ENCODE data around the gene EIF4E2.

EIF4E2 gene

DNA sequence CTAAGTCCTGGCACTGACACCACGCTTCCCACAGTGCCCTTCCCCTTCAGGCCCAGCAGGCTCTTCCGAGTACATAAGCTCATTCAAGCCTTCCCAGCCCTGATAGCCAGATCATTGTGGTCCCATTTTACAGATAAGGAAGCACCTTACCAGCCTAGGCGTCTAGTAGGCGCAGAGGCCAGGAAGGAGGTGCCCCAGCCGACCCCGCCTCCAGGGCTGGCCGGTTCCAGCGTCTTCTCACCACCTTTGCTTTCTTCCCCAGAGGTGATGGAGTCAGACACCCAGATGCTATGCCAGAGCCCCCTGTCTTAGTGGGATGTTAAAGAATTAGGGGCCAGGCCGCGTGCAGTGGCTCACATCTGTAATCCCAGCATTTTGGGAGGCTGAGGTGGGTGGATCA lies 54.0 kb downstream of the EIF4E2 start:
- no peak for DNase-seq

DNA sequence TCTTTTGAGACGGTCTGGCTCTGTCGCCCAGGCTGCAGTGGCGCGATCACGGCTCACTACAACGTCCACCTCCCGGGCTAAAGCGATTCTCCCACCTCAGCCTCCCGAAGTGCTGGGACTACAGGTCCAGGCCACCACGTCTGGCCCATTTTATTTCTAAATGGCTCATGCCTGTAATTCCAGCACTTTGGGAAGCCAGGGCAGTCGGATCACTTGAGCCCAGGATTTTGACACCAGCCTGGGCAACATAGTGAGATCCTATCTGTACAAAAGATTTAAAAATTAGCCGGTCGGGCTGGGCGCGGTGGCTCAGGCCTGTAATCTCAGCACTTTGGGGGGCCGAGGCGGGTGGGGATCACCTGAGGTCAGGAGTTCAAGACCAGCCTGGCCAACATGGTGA lies 56.5 kb downstream of the EIF4E2 start:
- no peak for DNase-seq

DNA sequence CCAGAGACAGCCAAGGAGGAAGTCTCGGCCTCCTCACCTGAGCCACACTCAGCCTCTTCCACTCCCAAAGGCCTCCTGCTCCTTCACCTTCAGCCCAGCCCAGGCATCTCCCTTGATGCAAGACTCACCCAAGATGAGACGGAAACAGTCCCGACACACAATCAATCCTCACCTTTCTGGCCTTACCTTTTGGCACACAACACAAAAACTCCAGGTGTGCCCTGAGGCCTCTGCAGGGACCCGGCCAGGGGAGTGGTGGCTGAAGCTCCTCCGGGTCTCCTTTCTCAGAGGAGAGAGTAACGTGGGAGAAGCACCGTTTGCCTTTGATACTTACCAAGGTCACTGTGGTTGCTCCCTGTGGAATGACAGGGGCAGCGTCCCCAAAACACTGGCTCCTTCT lies 59.1 kb downstream of the EIF4E2 start:
- no peak for DNase-seq

DNA sequence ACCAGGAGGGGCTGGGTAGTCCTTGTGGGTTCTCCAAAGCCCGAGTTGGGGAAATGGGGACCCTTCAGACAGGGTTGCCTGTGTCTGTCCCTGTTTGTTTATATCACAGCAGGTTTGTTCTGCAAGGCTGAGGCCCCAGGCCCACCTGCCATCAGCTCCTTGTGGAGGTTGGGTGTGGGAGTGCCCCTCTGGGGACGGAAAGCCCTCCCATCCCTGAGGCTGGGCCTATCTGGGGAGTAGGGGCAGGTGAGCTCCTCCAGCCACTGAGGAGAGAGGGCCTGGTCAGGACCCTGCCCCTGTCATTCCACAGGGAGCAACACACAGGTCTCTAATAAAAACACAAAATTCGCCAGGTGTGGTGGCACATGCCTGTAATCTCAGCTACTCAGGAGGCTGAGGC lies 59.6 kb downstream of the EIF4E2 start:
- DNase-seq = no peak

DNA sequence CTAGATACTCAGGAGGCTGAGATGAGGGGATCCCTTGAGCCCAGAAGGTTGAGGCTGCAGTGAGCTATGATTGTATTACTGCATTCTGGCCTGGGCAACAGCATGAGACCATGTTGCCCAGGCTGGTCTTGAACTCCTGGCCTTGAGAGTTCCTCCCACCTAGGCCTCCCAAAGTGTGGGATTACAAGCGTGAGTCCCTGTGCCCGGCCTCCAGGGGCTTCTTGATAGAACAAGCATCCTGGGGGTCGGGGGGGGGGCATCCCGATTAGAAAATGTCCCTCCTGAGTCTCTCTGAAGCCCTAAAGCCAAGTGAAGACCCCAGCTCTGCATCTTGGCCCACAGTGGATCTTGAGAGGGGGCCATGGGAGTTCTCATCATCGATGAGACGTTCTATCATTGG lies 60.6 kb downstream of the EIF4E2 start:
- no peak for DNase-seq

DNA sequence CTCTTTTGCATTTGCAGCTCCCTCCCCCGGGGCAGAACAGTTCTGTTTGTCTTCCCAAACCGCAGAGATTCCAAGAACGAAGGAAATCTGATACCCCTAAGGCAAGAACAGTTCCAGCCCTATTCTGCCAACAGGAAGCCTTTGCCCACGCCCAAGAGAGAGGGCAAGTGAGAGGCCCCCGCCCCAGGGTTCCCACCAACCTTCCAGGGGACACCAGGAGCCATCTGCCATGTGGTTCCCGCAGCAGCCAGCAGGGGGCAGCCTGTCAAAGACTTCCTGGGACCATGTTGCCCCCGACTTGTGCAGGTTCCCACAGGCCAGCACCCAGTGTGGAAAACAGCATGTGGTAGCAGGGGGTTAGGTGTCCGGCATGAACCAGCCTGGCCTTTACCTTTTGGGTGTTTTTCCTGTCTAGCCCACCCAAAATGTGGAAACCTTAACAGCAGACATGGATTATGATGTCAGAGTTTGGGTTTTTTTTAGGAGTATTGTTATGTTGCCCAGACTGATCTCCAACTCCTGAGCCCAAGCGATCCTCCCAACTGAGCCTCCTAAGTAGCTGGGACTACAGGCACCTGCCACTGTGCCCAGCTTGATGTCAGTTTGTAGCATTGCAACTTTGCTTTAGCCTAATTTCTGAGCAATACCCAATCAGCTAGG lies 61.2 kb downstream of the EIF4E2 start:
- DNase-seq = peak; percentile 50 to 63

DNA sequence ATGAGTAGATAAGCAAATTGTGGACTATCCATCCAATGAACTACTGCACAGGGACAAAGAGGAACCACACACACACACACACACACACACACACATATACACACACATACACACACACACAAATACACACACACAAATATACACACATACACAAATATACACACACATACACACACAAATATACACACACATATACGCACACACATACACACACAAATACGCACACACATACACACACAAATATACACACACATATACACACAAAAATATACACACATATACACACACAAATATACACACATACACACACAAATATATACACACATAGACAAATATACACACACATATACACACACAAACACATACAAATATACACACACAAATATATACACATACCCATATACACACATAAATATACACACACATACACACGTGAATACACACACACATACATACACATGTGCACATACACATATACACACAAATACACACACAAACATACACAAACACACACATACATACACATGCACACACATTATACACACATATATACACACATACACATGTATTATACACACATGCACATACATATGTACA lies 63.1 kb downstream of the EIF4E2 start:
- DNase-seq = no peak

DNA sequence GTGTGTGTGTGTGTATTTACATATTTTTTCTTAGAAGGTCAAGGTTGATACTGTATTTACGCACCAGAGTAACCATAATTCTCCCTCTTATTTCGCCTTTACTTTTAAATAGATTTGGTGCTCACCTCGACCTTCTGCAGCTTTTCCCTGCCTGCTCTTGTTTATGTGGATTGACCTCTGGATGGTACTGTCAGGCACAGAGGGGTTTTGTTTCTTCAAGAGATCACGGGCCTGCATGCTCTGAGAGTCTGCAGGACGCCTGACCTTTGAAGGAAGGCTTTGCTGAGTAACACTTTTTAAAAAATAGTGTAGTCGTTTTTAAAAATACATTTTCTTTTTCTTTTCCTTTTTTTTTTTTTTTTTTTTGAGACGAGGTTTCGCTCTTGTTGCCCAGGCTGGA lies 64.8 kb downstream of the EIF4E2 start:
- no peak for DNase-seq

All from CD4-positive, alpha-beta T cell treated with Interleukin-1 beta for 1 hour (primary cell).